HepG2 (cell line): Measurements from ENCODE around the gene KCTD4. TPM values are rescaled to one million over a fixed set of nuclear protein-coding genes. Genes with fewer than 3 reads are reported as not detected.

ENCODE experiments used
- ATAC-seq: fragments of 200-7000 bp; cut with Tn5 transposase; 3 replicates; pipeline ENCODE4 v1.9.1; 2020; ENCODE audit warnings: mild to moderate bottlenecking, moderate library complexity
- BruUV-seq: library from RNA; stranded (reverse); fragments of 400-500 nt; replicated peaks from 2 replicates; lab custom pipeline; 2021; lab: Mats Ljungman, UMichigan
- CTCF ChIA-PET: fragments of 300-600 bp; formaldehyde crosslinking; extraction: SDS; loops from one replicate; lab custom pipeline; 2021; ENCODE audit warnings: low total read pairs, inconsistent platforms, low intra/inter-chr PET ratio; lab: Yijun Ruan, JAX
- POLR2A ChIA-PET: fragments of 350-600 bp; sonication (Branson Sonifier 250); formaldehyde crosslinking; loops from one replicate; lab custom pipeline; 2020; ENCODE audit warnings: antibody characterized with exemption, inconsistent platforms; lab: Yijun Ruan, JAX
- DNase-seq: peaks from one replicate; pipeline ENCODE4 v3.0.0-alpha.2; 2015; ENCODE audit warnings: low spot score
- FAIRE-seq: peaks from 3 replicates; lab custom pipeline; 2011; peaks lifted over from hg19 to GRCh38; lab: Jason Lieb, UNC
- H2AFZ ChIP-seq: one replicate; pipeline ENCODE4 v1.6.1; 2011; ENCODE audit warnings: low read length, inconsistent platforms
- H3K27ac ChIP-seq: fragments of 300-600 bp; 3 replicates; pipeline ENCODE4 v1.8.0; 2011; ENCODE audit warnings: mixed run types, mild to moderate bottlenecking, mixed read lengths, low read length, inconsistent platforms; ENCODE audit not compliant: insufficient read depth; ENCODE audit errors: extremely low read length
- H3K27me3 ChIP-seq, 2 experiments: fragments of 200-600 bp in 1 of 2; 2 replicates in 1 of 2; 3 replicates in 1 of 2; pipeline versions ENCODE4 v1.6.0 to v1.8.0; 2011; ENCODE audit warnings: low read length in 2 of 2, mild to moderate bottlenecking in 2 of 2, moderate library complexity in 2 of 2, inconsistent platforms in 1 of 2; ENCODE audit not compliant: insufficient read depth in 2 of 2, control insufficient read depth in 1 of 2
- H3K36me3 ChIP-seq, 2 experiments: fragments of 200-600 bp in 1 of 2; replicated peaks in 1 of 2; 2 replicates in 1 of 2; 3 replicates in 1 of 2; pipeline versions ENCODE4 v1.5.1 to v1.8.0; 2011; ENCODE audit warnings: low read length in 2 of 2, inconsistent platforms in 1 of 2; ENCODE audit not compliant: insufficient read depth in 2 of 2, control insufficient read depth in 1 of 2
- H3K4me1 ChIP-seq: 2 replicates; pipeline ENCODE4 v1.5.1; 2012; ENCODE audit warnings: low read length, inconsistent platforms; ENCODE audit not compliant: insufficient read depth
- H3K4me2 ChIP-seq: 2 replicates; pipeline ENCODE4 v1.6.0; 2011; ENCODE audit warnings: low read depth, low read length, inconsistent platforms
- H3K4me3 ChIP-seq, 3 experiments: fragments of 200-600 bp in 1 of 3; sonication (generic), shearing (Covaris generic) in 1 of 3; replicated peaks in 1 of 3; 2 replicates each; pipeline ENCODE4 v1.5.1; 2011 to 2016; ENCODE audit warnings: low read length in 3 of 3, inconsistent platforms in 2 of 3, low read depth in 2 of 3, mild to moderate bottlenecking in 2 of 3, control low read depth in 1 of 3, mixed read lengths in 1 of 3; ENCODE audit not compliant: insufficient read depth in 1 of 3
- H3K79me2 ChIP-seq: one replicate; pipeline ENCODE4 v1.6.1; 2011; ENCODE audit warnings: low read length, inconsistent platforms; ENCODE audit not compliant: insufficient read depth
- H3K9ac ChIP-seq: 2 replicates; pipeline ENCODE4 v1.6.0; 2011; ENCODE audit warnings: mild to moderate bottlenecking, low read depth, low read length, inconsistent platforms; ENCODE audit not compliant: insufficient read depth
- H3K9me3 ChIP-seq: 2 replicates; pipeline ENCODE4 v1.5.1; 2012; ENCODE audit warnings: mild to moderate bottlenecking, low read length
- H4K20me1 ChIP-seq: 2 replicates; pipeline ENCODE4 v1.6.0; 2011; ENCODE audit warnings: inconsistent platforms, mild to moderate bottlenecking, low read length, moderate library complexity; ENCODE audit not compliant: insufficient read depth
- NRL ChIP-seq: sonication (generic); formaldehyde crosslinking; IDR thresholded peaks from 2 replicates; pipeline ENCODE4 v1.5.0; 2020; ENCODE audit warnings: missing genetic modification reagents, mild to moderate bottlenecking, moderate library complexity, borderline replicate concordance
- RBFOX2 ChIP-seq: fragments of 200-400 bp; formaldehyde crosslinking; IDR thresholded peaks from 2 replicates; pipeline ENCODE4 v1.6.1; 2017; ENCODE audit warnings: low read depth, mild to moderate bottlenecking, low read length
- REL ChIP-seq: sonication (generic); formaldehyde crosslinking; conservative IDR thresholded peaks from 2 replicates; pipeline ENCODE4 v1.8.0; 2022; ENCODE audit warnings: mild to moderate bottlenecking, missing genetic modification reagents, moderate library complexity
- ZNF205 ChIP-seq: IDR thresholded peaks from 2 replicates; pipeline ENCODE4 v1.6.1; 2018; ENCODE audit warnings: missing biosample characterization, missing genetic modification reagents
- ZNF350 ChIP-seq: sonication (generic); formaldehyde crosslinking; IDR thresholded peaks from 2 replicates; pipeline ENCODE4 v1.4.0; 2020; ENCODE audit warnings: mild to moderate bottlenecking, low read depth, missing genetic modification reagents, borderline replicate concordance
- ZNF558 ChIP-seq: sonication (generic); formaldehyde crosslinking; IDR thresholded peaks from 2 replicates; pipeline ENCODE4 v1.9.0; 2022; ENCODE audit warnings: mild to moderate bottlenecking, missing genetic modification reagents, borderline replicate concordance
- ZNF709 ChIP-seq: sonication (generic); formaldehyde crosslinking; IDR thresholded peaks from 2 replicates; pipeline ENCODE4 v1.5.0; 2020; ENCODE audit warnings: mild to moderate bottlenecking, missing genetic modification reagents
- WGBS: methylation state at CpG from one replicate; pipeline ENCODE4 v1.1.6; 2017; ENCODE audit warnings: low lambda C conversion rate; 5-methylcytosine and 5-hydroxymethylcytosine counted together
- in situ Hi-C: cut with HindIII; loops from 2 replicates; pipeline ENCODE4 v1.10.0; 2017; ENCODE audit warnings: low pct_unique_long_range_greater_than_20kb; ENCODE audit not compliant: extremely low pct_ligation_motif_present
- intact Hi-C: fragments of 100-400 bp; cut with micrococcal nuclease; formaldehyde crosslinking; loops from one replicate; pipeline ENCODE4 v1.10.0; 2022; ENCODE audit not compliant: unreplicated experiment
- polyA plus RNA-seq, 8 experiments: library from polyadenylated mRNA; depleted of rRNA in 3 of 8; stranded (reverse) in 7 of 8; unstranded in 1 of 8; fragments of >200 nt; fragmentation: Illumina TruSeq in 4 of 8; extraction: Trizol in 4 of 8; gene quantifications; 2 replicates each; pipeline versions ENCODE4 v1.2.1 to v1.2.3, GENCODE V29; 2011 to 2016; ENCODE audit warnings: low read depth in 4 of 8, missing spikeins in 1 of 8, mixed read lengths in 1 of 8; ENCODE audit not compliant: insufficient read depth in 1 of 8
- total RNA-seq, 5 experiments: library from RNA; depleted of rRNA; stranded (reverse); fragments of >200 nt; fragmentation: Illumina TruSeq; extraction: Trizol; gene quantifications; 2 replicates each; pipeline ENCODE4 v1.2.3, GENCODE V29; 2016; ENCODE audit warnings: low read depth in 1 of 5
- TF ChIP-seq, protein P1 (sequence below): sonication (generic); formaldehyde crosslinking; IDR thresholded peaks from 2 replicates; pipeline ENCODE4 v1.4.0; 2020; ENCODE audit warnings: mild to moderate bottlenecking, missing genetic modification reagents, borderline replicate concordance
- TF ChIP-seq, protein P2 (sequence below): sonication (generic); formaldehyde crosslinking; IDR thresholded peaks from 2 replicates; pipeline ENCODE4 v1.8.1; 2022; ENCODE audit warnings: mild to moderate bottlenecking, missing genetic modification reagents

KCTD4 gene
- total and polyA plus RNA-seq, 2 of the 13 experiments (the other 11 are each of a cell fraction or from before 2014, with no cell fraction given), result not detected

DNA sequence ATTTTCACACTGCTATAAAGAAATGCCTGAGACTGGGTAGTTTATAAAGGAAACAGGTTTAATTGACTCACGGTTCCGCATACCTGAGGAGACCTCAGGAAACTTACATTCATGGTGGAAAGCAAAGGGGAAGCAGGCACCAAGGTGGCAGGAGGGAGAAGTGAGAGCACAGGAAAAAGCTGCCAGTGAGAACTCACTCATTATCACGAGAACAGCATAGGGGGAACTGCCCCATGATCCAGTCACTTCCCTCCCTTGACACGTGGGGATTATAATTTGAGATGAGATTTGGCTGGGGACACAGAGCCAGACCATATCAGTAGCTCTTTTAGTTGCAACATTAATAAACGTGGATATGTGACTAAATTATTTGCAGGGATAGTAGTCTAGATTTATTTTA is 4.3 kb upstream of the KCTD4 start (continued):
- TF ChIP-seq NRL (CRISPR knock-in tag) (no peak), ZNF709 (CRISPR knock-in tag) (no peak)

DNA sequence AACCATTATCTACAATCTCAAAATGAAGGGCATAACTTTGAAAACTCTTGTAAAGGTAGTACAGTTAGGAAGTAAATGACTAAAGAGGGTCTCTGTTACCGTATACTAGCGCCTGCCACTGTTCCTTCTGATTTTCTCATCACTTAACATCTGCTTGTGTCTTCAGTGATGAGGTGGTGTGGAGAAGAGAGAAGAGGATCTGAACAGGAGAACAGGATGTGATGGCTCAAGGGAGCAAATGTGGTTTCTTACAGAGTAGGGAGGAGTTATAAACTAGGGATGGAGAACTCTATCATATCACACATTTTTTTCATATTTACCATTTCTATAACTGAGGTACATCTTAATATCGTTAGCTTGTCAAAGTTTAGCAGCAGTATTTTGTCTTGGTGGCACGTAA is 1.1 kb downstream of the KCTD4 start:
- intact Hi-C loops (no loop called here), in situ Hi-C loops (no loop called here)
- WGBS, result 97% methylated on average over 4 of the region's 4 CpGs
- ChIA-PET CTCF (no interaction called here), POLR2A (no interaction called here)
- Histone ChIP-seq H4K20me1 (no peaks in the 10 kb centered on the region), H3K27me3 (no peaks in the 10 kb centered on the region), H3K4me3 (no peak overlapping the region), H3K4me1 (no peaks in the 10 kb centered on the region), H3K4me2 (no peak overlapping the region), H3K79me2 (peaks cover 2% of the 10 kb centered on the region), H3K9ac (no peak overlapping the region), H3K27ac (no peak overlapping the region), H3K36me3 (peaks cover under 1 to 1% of the 10 kb centered on the region in 2 experiments; a peak in 1 of 5 replicates), H3K9me3 (no peaks in the 10 kb centered on the region), H2AFZ (no peak overlapping the region)
- FAIRE-seq (no peak), DNase-seq (no peak), ATAC-seq (no peak)
- TF ChIP-seq ZNF350, result no peak
- no peak for TF ChIP-seq REL
- TF ChIP-seq ZNF205 (CRISPR knock-in tag), result no peak
- no TSS peak for BruUV-seq

DNA sequence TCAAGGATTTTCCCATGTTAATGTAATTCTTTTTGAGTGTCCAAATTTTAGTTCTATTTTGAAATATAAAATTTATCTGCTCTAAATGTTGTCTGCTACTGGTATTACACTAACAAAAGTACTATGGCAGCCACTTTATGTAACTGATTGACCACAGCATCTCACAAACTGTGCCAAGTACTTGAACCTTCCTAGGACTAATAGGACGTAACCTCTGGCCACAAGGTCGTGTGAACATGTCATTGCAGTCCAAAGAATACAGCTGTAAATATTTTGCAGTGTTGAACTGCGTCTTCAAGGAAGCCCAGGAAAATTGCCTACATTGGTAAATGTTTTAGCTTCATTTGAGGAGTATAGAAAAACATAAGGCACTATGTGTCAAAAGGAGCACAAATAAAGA is 1.9 kb downstream of the KCTD4 start:
- Histone ChIP-seq H2AFZ (no peak overlapping the region), H3K4me2 (no peak overlapping the region), H3K9me3 (no peaks in the 10 kb centered on the region), H3K27ac (no peak overlapping the region), H3K4me1 (no peaks in the 10 kb centered on the region), H3K9ac (no peak overlapping the region), H3K4me3 (no peak overlapping the region), H3K27me3 (no peaks in the 10 kb centered on the region), H3K36me3 (peaks cover 1 to 4% of the 10 kb centered on the region in 2 experiments; a peak in 2 of 5 replicates), H3K79me2 (peaks cover 2% of the 10 kb centered on the region), H4K20me1 (no peaks in the 10 kb centered on the region)
- TF ChIP-seq, protein P1, sequence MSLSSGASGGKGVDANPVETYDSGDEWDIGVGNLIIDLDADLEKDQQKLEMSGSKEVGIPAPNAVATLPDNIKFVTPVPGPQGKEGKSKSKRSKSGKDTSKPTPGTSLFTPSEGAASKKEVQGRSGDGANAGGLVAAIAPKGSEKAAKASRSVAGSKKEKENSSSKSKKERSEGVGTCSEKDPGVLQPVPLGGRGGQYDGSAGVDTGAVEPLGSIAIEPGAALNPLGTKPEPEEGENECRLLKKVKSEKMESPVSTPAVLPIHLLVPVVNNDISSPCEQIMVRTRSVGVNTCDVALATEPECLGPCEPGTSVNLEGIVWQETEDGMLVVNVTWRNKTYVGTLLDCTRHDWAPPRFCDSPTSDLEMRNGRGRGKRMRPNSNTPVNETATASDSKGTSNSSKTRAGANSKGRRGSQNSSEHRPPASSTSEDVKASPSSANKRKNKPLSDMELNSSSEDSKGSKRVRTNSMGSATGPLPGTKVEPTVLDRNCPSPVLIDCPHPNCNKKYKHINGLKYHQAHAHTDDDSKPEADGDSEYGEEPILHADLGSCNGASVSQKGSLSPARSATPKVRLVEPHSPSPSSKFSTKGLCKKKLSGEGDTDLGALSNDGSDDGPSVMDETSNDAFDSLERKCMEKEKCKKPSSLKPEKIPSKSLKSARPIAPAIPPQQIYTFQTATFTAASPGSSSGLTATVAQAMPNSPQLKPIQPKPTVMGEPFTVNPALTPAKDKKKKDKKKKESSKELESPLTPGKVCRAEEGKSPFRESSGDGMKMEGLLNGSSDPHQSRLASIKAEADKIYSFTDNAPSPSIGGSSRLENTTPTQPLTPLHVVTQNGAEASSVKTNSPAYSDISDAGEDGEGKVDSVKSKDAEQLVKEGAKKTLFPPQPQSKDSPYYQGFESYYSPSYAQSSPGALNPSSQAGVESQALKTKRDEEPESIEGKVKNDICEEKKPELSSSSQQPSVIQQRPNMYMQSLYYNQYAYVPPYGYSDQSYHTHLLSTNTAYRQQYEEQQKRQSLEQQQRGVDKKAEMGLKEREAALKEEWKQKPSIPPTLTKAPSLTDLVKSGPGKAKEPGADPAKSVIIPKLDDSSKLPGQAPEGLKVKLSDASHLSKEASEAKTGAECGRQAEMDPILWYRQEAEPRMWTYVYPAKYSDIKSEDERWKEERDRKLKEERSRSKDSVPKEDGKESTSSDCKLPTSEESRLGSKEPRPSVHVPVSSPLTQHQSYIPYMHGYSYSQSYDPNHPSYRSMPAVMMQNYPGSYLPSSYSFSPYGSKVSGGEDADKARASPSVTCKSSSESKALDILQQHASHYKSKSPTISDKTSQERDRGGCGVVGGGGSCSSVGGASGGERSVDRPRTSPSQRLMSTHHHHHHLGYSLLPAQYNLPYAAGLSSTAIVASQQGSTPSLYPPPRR (CRISPR knock-in tag), result no peak
- TF ChIP-seq ZNF558 (CRISPR knock-in tag) (no peak), RBFOX2 (no peak)
- TF ChIP-seq, protein P2, sequence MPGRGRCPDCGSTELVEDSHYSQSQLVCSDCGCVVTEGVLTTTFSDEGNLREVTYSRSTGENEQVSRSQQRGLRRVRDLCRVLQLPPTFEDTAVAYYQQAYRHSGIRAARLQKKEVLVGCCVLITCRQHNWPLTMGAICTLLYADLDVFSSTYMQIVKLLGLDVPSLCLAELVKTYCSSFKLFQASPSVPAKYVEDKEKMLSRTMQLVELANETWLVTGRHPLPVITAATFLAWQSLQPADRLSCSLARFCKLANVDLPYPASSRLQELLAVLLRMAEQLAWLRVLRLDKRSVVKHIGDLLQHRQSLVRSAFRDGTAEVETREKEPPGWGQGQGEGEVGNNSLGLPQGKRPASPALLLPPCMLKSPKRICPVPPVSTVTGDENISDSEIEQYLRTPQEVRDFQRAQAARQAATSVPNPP (CRISPR knock-in tag), result no peak
- intact Hi-C loops (no loop called here), in situ Hi-C loops (no loop called here)
- no peak for DNase-seq
- FAIRE-seq, result no peak
- POLR2A ChIA-PET, result no interaction called here
- CTCF ChIA-PET, result no interaction called here
- no TSS peak for BruUV-seq
- ATAC-seq, result no peak
- WGBS, result 97% methylated on average over 3 of the region's 3 CpGs
